ENCODE results near the gene NMT1. TPM values are rescaled to one million over a fixed set of nuclear protein-coding genes. Genes with fewer than 3 reads are reported as not detected.

NMT1 gene
- total RNA-seq, 2 experiments from 2014 or later: 61.1 to 62.2 TPM

GRCh38 chr17:45086391-45086790 lies 25.3 kb downstream of the NMT1 start:
- Histone ChIP-seq H3K4me3 (ENCODE audit: low read length) (no peak overlapping the region), H3K27ac (ENCODE audit: low read depth in 1 of 2, low read length in 2 of 2) (no peak overlapping the region), H3K36me3 (ENCODE audit: insufficient read depth, low read length) (peaks cover 84% of the 10 kb centered on the region), H3K27me3 (ENCODE audit: control insufficient read depth in 1 of 2, insufficient read depth in 2 of 2, low read length in 2 of 2) (no peaks in the 10 kb centered on the region), H3K9me3 (ENCODE audit: control insufficient read depth in 1 of 2, insufficient read depth in 1 of 2, low read length in 2 of 2) (no peaks in the 10 kb centered on the region), H3K4me1 (ENCODE audit: insufficient read depth, low read length) (no peaks in the 10 kb centered on the region)
- Mint-ChIP-seq H3K4me3 (no peak overlapping the region), H3K27me3 (no peaks in the 10 kb centered on the region), H3K27ac (no peak overlapping the region), H3K4me1 (ENCODE audit: low read depth) (no peaks in the 10 kb centered on the region), H3K9me3 (no peaks in the 10 kb centered on the region), H3K36me3 (ENCODE audit: low read depth) (peaks cover 76% of the 10 kb centered on the region)
- no peak for TF ChIP-seq CTCF (IDR thresholded peaks at IDR 0.05)
- POLR2A ChIA-PET: interaction anchor here (0.7 kb wide), 1 partner anchor 93 kb away, joined by 3 read pairs; no protein-coding TSS in a partner anchor
- ATAC-seq (ENCODE audit: poor library complexity) (no peak), DNase-seq (no peak)
- intact Hi-C loops (cut with DNase I, micrococcal nuclease): no loop called here
- CTCF ChIA-PET: interaction anchor here (0.7 kb wide), 1 partner anchor 63 kb away, joined by 4 read pairs; no protein-coding TSS in a partner anchor

- peaks cover 76% of the 10 kb centered on the region for H3K36me3 Mint-ChIP-seq (ENCODE audit: low read depth)
Measured at GRCh38 chr17:45086865-45087503, 25.9 kb downstream of the NMT1 start.

GRCh38 chr17:45087504-45087975 lies 26.4 kb downstream of the NMT1 start:
- H3K9me3 ChIP-seq (ENCODE audit: control insufficient read depth in 1 of 2, insufficient read depth in 1 of 2, low read length in 2 of 2): no peaks in the 10 kb centered on the region
- Mint-ChIP-seq H3K27me3 (no peaks in the 10 kb centered on the region), H3K4me3 (no peak overlapping the region), H3K27ac (no peak overlapping the region), H3K9me3 (no peaks in the 10 kb centered on the region), H3K4me1 (ENCODE audit: low read depth) (no peaks in the 10 kb centered on the region), H3K36me3 (ENCODE audit: low read depth) (peaks cover 76% of the 10 kb centered on the region)
- no peak for ATAC-seq (ENCODE audit: poor library complexity)
- no peak for TF ChIP-seq CTCF (IDR thresholded peaks at IDR 0.05)
- peaks cover 84% of the 10 kb centered on the region for H3K36me3 ChIP-seq (ENCODE audit: insufficient read depth, low read length)
- no peak overlapping the region for H3K27ac ChIP-seq (ENCODE audit: low read depth in 1 of 2, low read length in 2 of 2)
- no peaks in the 10 kb centered on the region for H3K27me3 ChIP-seq (ENCODE audit: control insufficient read depth in 1 of 2, insufficient read depth in 2 of 2, low read length in 2 of 2)
- CTCF ChIA-PET: no interaction called here
- POLR2A ChIA-PET: no interaction called here
- H3K4me1 ChIP-seq (ENCODE audit: insufficient read depth, low read length): no peaks in the 10 kb centered on the region
- intact Hi-C loops (cut with DNase I, micrococcal nuclease): no loop called here
- DNase-seq: no peak
- H3K4me3 ChIP-seq (ENCODE audit: low read length): no peak overlapping the region

More at GRCh38 chr17:45086865-45087503, 25.9 kb downstream of the NMT1 start:
- Histone ChIP-seq H3K4me1 (ENCODE audit: insufficient read depth, low read length) (no peaks in the 10 kb centered on the region), H3K9me3 (ENCODE audit: control insufficient read depth in 1 of 2, insufficient read depth in 1 of 2, low read length in 2 of 2) (no peaks in the 10 kb centered on the region), H3K27me3 (ENCODE audit: control insufficient read depth in 1 of 2, insufficient read depth in 2 of 2, low read length in 2 of 2) (no peaks in the 10 kb centered on the region), H3K36me3 (ENCODE audit: insufficient read depth, low read length) (peaks cover 84% of the 10 kb centered on the region), H3K27ac (ENCODE audit: low read depth in 1 of 2, low read length in 2 of 2) (no peak overlapping the region), H3K4me3 (ENCODE audit: low read length) (no peak overlapping the region)
- DNase-seq (no peak), ATAC-seq (ENCODE audit: poor library complexity) (no peak)
- Mint-ChIP-seq H3K4me1 (ENCODE audit: low read depth) (no peaks in the 10 kb centered on the region), H3K9me3 (no peaks in the 10 kb centered on the region), H3K27ac (no peak overlapping the region), H3K4me3 (no peak overlapping the region), H3K27me3 (no peaks in the 10 kb centered on the region)
- TF ChIP-seq CTCF (IDR thresholded peaks at IDR 0.05): no peak
- CTCF ChIA-PET: no interaction called here
- POLR2A ChIA-PET: no interaction called here
- intact Hi-C loops (cut with DNase I, micrococcal nuclease): no loop called here
